Parathyroid adenoma (tissue), 2 donors: Measurements from ENCODE around the gene ANKRD35.
A peak's percentile ranks its signal among the peaks of the same experiment; 100 is the strongest.
"Not testable (repeated sequence)": the region's sequence is repeated elsewhere in the genome, so short reads cannot be mapped to it uniquely, and the experiment has no call there.

ENCODE experiments used
- H2AFZ ChIP-seq: fragments of 300-600 bp; sonication (generic); one replicate; pipeline ENCODE4 v1.7.0; 2017; ENCODE audit warnings: antibody characterized with exemption, mild to moderate bottlenecking
- H3K27ac ChIP-seq: fragments of 300-600 bp; sonication (generic); one replicate; pipeline ENCODE4 v1.7.0; 2017
- H3K27me3 ChIP-seq: fragments of 300-600 bp; sonication (generic); one replicate; pipeline ENCODE4 v1.7.0; 2017; ENCODE audit warnings: low read length; ENCODE audit not compliant: control insufficient read depth, insufficient read depth
- H3K36me3 ChIP-seq: fragments of 300-600 bp; sonication (generic); one replicate; pipeline ENCODE4 v1.7.0; 2017; ENCODE audit warnings: low read length; ENCODE audit not compliant: control insufficient read depth, insufficient read depth
- H3K4me1 ChIP-seq: fragments of 300-600 bp; sonication (generic); one replicate; pipeline ENCODE4 v1.7.0; 2017; ENCODE audit warnings: control low read depth
- H3K4me2 ChIP-seq: fragments of 300-600 bp; sonication (generic); one replicate; pipeline ENCODE4 v1.7.0; 2017; ENCODE audit warnings: low read length
- H3K4me3 ChIP-seq: fragments of 300-600 bp; sonication (generic); one replicate; pipeline ENCODE4 v1.7.0; 2017; ENCODE audit warnings: low read depth, low read length
- H3K79me2 ChIP-seq: fragments of 300-600 bp; sonication (generic); one replicate; pipeline ENCODE4 v1.7.0; 2017; ENCODE audit warnings: control low read depth
- H3K9ac ChIP-seq: fragments of 300-600 bp; sonication (generic); one replicate; pipeline ENCODE4 v1.7.0; 2017; ENCODE audit warnings: mild to moderate bottlenecking
- H3K9me3 ChIP-seq: fragments of 300-600 bp; sonication (generic); one replicate; pipeline ENCODE4 v1.7.0; 2017; ENCODE audit warnings: low read length; ENCODE audit not compliant: control insufficient read depth
- CTCF ChIP-seq: fragments of 300-600 bp; sonication (generic); IDR thresholded peaks from one replicate; pipeline ENCODE4 v1.7.0; 2017; ENCODE audit warnings: antibody characterized with exemption, mild to moderate bottlenecking
- donor health status: primary hyperparathyroidism.

Gene ANKRD35

GRCh38 chr1:145845144-145845513 lies 40.5 kb downstream of the ANKRD35 start:
- H3K79me2 ChIP-seq, result no peaks in the 10 kb centered on the region

GRCh38 chr1:145843031-145843430 lies 42.6 kb downstream of the ANKRD35 start:
- TF ChIP-seq CTCF, result no peak
- H3K27me3 ChIP-seq, result no peaks in the 10 kb centered on the region
- H3K27ac ChIP-seq, result no peak overlapping the region
- H3K9ac ChIP-seq, result no peak overlapping the region
- no peak overlapping the region for H3K4me3 ChIP-seq
- no peaks in the 10 kb centered on the region for H3K79me2 ChIP-seq
- no peak overlapping the region for H3K4me2 ChIP-seq
- H3K36me3 ChIP-seq, result no peaks in the 10 kb centered on the region
- H2AFZ ChIP-seq, result no peak overlapping the region
- no peaks in the 10 kb centered on the region for H3K4me1 ChIP-seq
- no peaks in the 10 kb centered on the region for H3K9me3 ChIP-seq

More at GRCh38 chr1:145845144-145845513, 40.5 kb downstream of the ANKRD35 start:
- TF ChIP-seq CTCF, result no peak
- Histone ChIP-seq H3K27ac (peak overlapping the region; percentile 60), H3K36me3 (no peaks in the 10 kb centered on the region), H2AFZ (peak overlapping the region; percentile 83), H3K27me3 (no peaks in the 10 kb centered on the region), H3K4me1 (no peaks in the 10 kb centered on the region), H3K4me3 (peak overlapping the region; percentile 58), H3K9me3 (no peaks in the 10 kb centered on the region), H3K9ac (no peak overlapping the region), H3K4me2 (peak overlapping the region; percentile 71)

- Histone ChIP-seq H3K9ac (no peak overlapping the region), H3K36me3 (no peaks in the 10 kb centered on the region), H3K79me2 (no peaks in the 10 kb centered on the region), H3K27ac (no peak overlapping the region), H3K4me2 (no peak overlapping the region), H3K9me3 (no peaks in the 10 kb centered on the region), H2AFZ (no peak overlapping the region), H3K4me3 (no peak overlapping the region), H3K27me3 (no peaks in the 10 kb centered on the region), H3K4me1 (no peaks in the 10 kb centered on the region)
- no peak for TF ChIP-seq CTCF
Measured at GRCh38 chr1:145837656-145838055, 48.0 kb downstream of the ANKRD35 start.

- H3K27me3 ChIP-seq, H3K4me2 ChIP-seq, H3K9ac ChIP-seq, H3K4me3 ChIP-seq, H2AFZ ChIP-seq, H3K4me1 ChIP-seq, H3K36me3 ChIP-seq, H3K79me2 ChIP-seq, H3K27ac ChIP-seq, H3K9me3 ChIP-seq: not testable (repeated sequence)
Measured at GRCh38 chr1:145830810-145831209, 54.9 kb downstream of the ANKRD35 start.

- no peak for TF ChIP-seq CTCF
- no peak overlapping the region for H3K9ac ChIP-seq
- H3K9me3 ChIP-seq, result no peaks in the 10 kb centered on the region
- H2AFZ ChIP-seq, result no peak overlapping the region
- peaks cover 2% of the 10 kb centered on the region for H3K79me2 ChIP-seq
- H3K36me3 ChIP-seq, result no peaks in the 10 kb centered on the region
- no peak overlapping the region for H3K4me3 ChIP-seq
- no peak overlapping the region for H3K4me2 ChIP-seq
- no peak overlapping the region for H3K27ac ChIP-seq
- no peaks in the 10 kb centered on the region for H3K4me1 ChIP-seq
- no peaks in the 10 kb centered on the region for H3K27me3 ChIP-seq
Measured at GRCh38 chr1:145828367-145829026, 57.2 kb downstream of the ANKRD35 start.
